IMR-90 (cell line): Measurements from ENCODE around the gene ZC3H14.

Source experiments
- BHLHE40 ChIP-seq: fragments of 150-350 bp; IDR thresholded peaks from 2 replicates; pipeline ENCODE4 v1.6.1; 2016; ENCODE audit warnings: mild to moderate bottlenecking, low read depth, low read length
- MAFK ChIP-seq: IDR thresholded peaks from 2 replicates; pipeline ENCODE4 v1.6.1; 2012; ENCODE audit warnings: low read depth, low read length, improper control_type of control experiment
- POLR2A ChIP-seq: IDR thresholded peaks from 2 replicates; pipeline ENCODE4 v1.6.1; 2012; ENCODE audit warnings: mild to moderate bottlenecking, low read depth, low read length
- SMC3 ChIP-seq: fragments of 150-350 bp; IDR thresholded peaks from 2 replicates; pipeline ENCODE4 v1.6.1; 2016; ENCODE audit warnings: low read depth, mild to moderate bottlenecking, antibody characterized with exemption, low read length, moderate library complexity
- TF ChIP-seq, protein P1 (sequence below): conservative IDR thresholded peaks from 2 replicates; pipeline ENCODE4 v1.5.1; 2012; ENCODE audit warnings: mild to moderate bottlenecking, low read depth, low read length, improper control_type of control experiment

DNA sequence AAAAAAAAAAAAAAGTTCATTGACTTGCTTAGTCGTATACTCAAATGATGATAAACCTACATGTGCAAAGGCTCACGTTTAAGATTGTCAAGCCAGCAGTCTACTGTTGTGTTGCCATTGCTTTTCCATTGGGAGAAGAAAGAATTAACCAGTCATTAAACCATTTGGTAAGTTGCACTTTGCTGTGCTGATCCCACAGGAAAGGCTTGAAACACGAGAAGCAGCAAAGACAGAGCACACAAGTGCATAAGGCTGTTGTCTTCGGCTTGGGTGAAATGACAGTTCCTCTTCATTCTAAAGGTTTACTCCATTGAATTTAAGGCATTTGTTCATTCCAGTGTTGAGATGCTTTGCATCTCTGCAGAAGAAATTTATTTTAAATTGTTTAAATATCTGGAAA lies 50.1 kb downstream of the ZC3H14 start:
- TF ChIP-seq BHLHE40 (no peak), SMC3 (no peak), MAFK (no peak), POLR2A (no peak)
- TF ChIP-seq, protein P1, sequence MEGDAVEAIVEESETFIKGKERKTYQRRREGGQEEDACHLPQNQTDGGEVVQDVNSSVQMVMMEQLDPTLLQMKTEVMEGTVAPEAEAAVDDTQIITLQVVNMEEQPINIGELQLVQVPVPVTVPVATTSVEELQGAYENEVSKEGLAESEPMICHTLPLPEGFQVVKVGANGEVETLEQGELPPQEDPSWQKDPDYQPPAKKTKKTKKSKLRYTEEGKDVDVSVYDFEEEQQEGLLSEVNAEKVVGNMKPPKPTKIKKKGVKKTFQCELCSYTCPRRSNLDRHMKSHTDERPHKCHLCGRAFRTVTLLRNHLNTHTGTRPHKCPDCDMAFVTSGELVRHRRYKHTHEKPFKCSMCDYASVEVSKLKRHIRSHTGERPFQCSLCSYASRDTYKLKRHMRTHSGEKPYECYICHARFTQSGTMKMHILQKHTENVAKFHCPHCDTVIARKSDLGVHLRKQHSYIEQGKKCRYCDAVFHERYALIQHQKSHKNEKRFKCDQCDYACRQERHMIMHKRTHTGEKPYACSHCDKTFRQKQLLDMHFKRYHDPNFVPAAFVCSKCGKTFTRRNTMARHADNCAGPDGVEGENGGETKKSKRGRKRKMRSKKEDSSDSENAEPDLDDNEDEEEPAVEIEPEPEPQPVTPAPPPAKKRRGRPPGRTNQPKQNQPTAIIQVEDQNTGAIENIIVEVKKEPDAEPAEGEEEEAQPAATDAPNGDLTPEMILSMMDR: no peak
